Neural cell (in vitro differentiated cells): ENCODE data around the gene DNAAF5. TPM values are rescaled to one million over a fixed set of nuclear protein-coding genes. Genes with fewer than 3 reads are reported as not detected.

Experiments used
- H2AFZ ChIP-seq: fragments of 200-600, 300-800 bp; sonication (generic), shearing (Covaris generic); 2 replicates; pipeline ENCODE4 v1.6.0; 2014; ENCODE audit warnings: low read depth, mild to moderate bottlenecking, antibody characterized with exemption, low read length, moderate library complexity
- H3F3A ChIP-seq: fragments of 200-600 bp; shearing (Covaris generic); 2 replicates; pipeline ENCODE4 v1.6.1; 2016; ENCODE audit warnings: mild to moderate bottlenecking, moderate library complexity, mixed read lengths, antibody characterized with exemption, low read length; ENCODE audit not compliant: insufficient read depth, poor library complexity, severe bottlenecking
- H3K27ac ChIP-seq: fragments of 200-600, 300-800 bp; sonication (generic), shearing (Covaris generic); 2 replicates; pipeline ENCODE4 v1.5.1; 2014; ENCODE audit warnings: mild to moderate bottlenecking, low read length, moderate library complexity
- H3K27me3 ChIP-seq: fragments of 300-800, 200-600 bp; sonication (generic), shearing (Covaris generic); 2 replicates; pipeline ENCODE4 v1.6.0; 2014; ENCODE audit warnings: mild to moderate bottlenecking, low read depth, low read length, moderate library complexity; ENCODE audit not compliant: insufficient read depth
- H3K36me3 ChIP-seq: fragments of 300-800, 200-600 bp; sonication (generic), shearing (Covaris generic); 2 replicates; pipeline ENCODE4 v1.5.1; 2014; ENCODE audit warnings: mild to moderate bottlenecking, antibody characterized with exemption, low read length, moderate library complexity; ENCODE audit not compliant: insufficient read depth
- H3K4me2 ChIP-seq: fragments of 300-800, 200-600 bp; sonication (generic), shearing (Covaris generic); 2 replicates; pipeline ENCODE4 v1.6.0; 2014; ENCODE audit warnings: mild to moderate bottlenecking, low read length
- H3K4me3 ChIP-seq: fragments of 300-800, 200-600 bp; sonication (generic), shearing (Covaris generic); 2 replicates; pipeline ENCODE4 v1.5.1; 2014; ENCODE audit warnings: mild to moderate bottlenecking, low read length, moderate library complexity
- H3K79me2 ChIP-seq: fragments of 200-600 bp; shearing (Covaris generic); replicated peaks from 2 replicates; pipeline ENCODE4 v1.6.0; 2014; ENCODE audit warnings: mild to moderate bottlenecking, low read length, moderate library complexity; ENCODE audit not compliant: insufficient read depth
- H3K9ac ChIP-seq: fragments of 300-800, 200-600 bp; sonication (generic), shearing (Covaris generic); 2 replicates; pipeline ENCODE4 v1.6.1; 2016; ENCODE audit warnings: mild to moderate bottlenecking, low read length, mixed read lengths
- H3K9me2 ChIP-seq: fragments of 200-600 bp; shearing (Covaris generic); 2 replicates; pipeline ENCODE4 v1.6.1; 2016; ENCODE audit warnings: mild to moderate bottlenecking, low read length, mixed read lengths; ENCODE audit not compliant: insufficient read depth
- H3K9me3 ChIP-seq: fragments of 200-600, 300-800 bp; sonication (generic), shearing (Covaris generic); 2 replicates; pipeline ENCODE4 v1.6.1; 2016; ENCODE audit warnings: mild to moderate bottlenecking, mixed run types, low read length, moderate library complexity, mixed read lengths
- H4K20me1 ChIP-seq: fragments of 200-600 bp; shearing (Covaris generic); 2 replicates; pipeline ENCODE4 v1.6.1; 2016; ENCODE audit warnings: mild to moderate bottlenecking, mixed run types; ENCODE audit not compliant: insufficient read depth
- CTCF ChIP-seq: fragments of 450-650 bp; IDR thresholded peaks from 2 replicates; pipeline ENCODE4 v1.5.1; 2014; ENCODE audit warnings: antibody characterized with exemption, mild to moderate bottlenecking, moderate library complexity; ENCODE audit not compliant: poor library complexity, severe bottlenecking
- EP300 ChIP-seq: fragments of 450-650 bp; conservative IDR thresholded peaks from 2 replicates; pipeline ENCODE4 v1.6.1; 2014; ENCODE audit warnings: antibody characterized with exemption, mild to moderate bottlenecking, moderate library complexity; ENCODE audit not compliant: poor library complexity, severe bottlenecking
- EZH2 ChIP-seq: fragments of 200-600, 300-800 bp; shearing (Covaris generic), sonication (generic); IDR thresholded peaks from 2 replicates; pipeline ENCODE4 v1.6.1; 2014; ENCODE audit warnings: antibody characterized with exemption, low read length, borderline replicate concordance, mild to moderate bottlenecking; ENCODE audit not compliant: insufficient read depth, poor library complexity, severe bottlenecking
- MXI1 ChIP-seq: fragments of 450-650 bp; conservative IDR thresholded peaks from 2 replicates; pipeline ENCODE4 v1.6.1; 2014; ENCODE audit warnings: antibody characterized with exemption, mild to moderate bottlenecking; ENCODE audit not compliant: poor library complexity, severe bottlenecking
- POLR2AphosphoS5 ChIP-seq: IDR thresholded peaks from 2 replicates; pipeline ENCODE4 v1.6.1; 2012
- RAD21 ChIP-seq: fragments of 450-650 bp; conservative IDR thresholded peaks from 2 replicates; pipeline ENCODE4 v1.6.1; 2014; ENCODE audit warnings: antibody characterized with exemption, mild to moderate bottlenecking, moderate library complexity
- REST ChIP-seq: IDR thresholded peaks from 2 replicates; pipeline ENCODE4 v1.6.1; 2012; ENCODE audit warnings: borderline replicate concordance
- SMC3 ChIP-seq: fragments of 450-650 bp; conservative IDR thresholded peaks from 2 replicates; pipeline ENCODE4 v1.6.1; 2014; ENCODE audit warnings: antibody characterized with exemption, mild to moderate bottlenecking, moderate library complexity; ENCODE audit not compliant: poor library complexity
- TAF1 ChIP-seq: IDR thresholded peaks from 2 replicates; pipeline ENCODE4 v1.6.1; 2012; ENCODE audit warnings: low read depth
- polyA plus RNA-seq: library from polyadenylated mRNA; depleted of rRNA; stranded (reverse); fragments of >200 nt; gene quantifications from 2 replicates; pipeline ENCODE4 v1.2.3, GENCODE V29; 2014

Gene DNAAF5
- polyA plus RNA-seq, 1 donor from 2014 or later = 5.3 TPM

GRCh38 chr7:696812-697551, 29.5 kb upstream of the DNAAF5 start:
- no peak for TF ChIP-seq MXI1
- no peak for TF ChIP-seq TAF1
- no peak for TF ChIP-seq EZH2
- no peaks in the 10 kb centered on the region for H3F3A ChIP-seq
- no peak overlapping the region for H3K4me3 ChIP-seq
- no peaks in the 10 kb centered on the region for H3K79me2 ChIP-seq
- no peaks in the 10 kb centered on the region for H3K36me3 ChIP-seq
- H3K9me2 ChIP-seq = no peaks in the 10 kb centered on the region
- H2AFZ ChIP-seq = no peak overlapping the region
- H3K9me3 ChIP-seq = no peaks in the 10 kb centered on the region
- no peak overlapping the region for H3K9ac ChIP-seq
- no peak overlapping the region for H3K4me2 ChIP-seq
- H4K20me1 ChIP-seq = no peaks in the 10 kb centered on the region
- H3K27me3 ChIP-seq = no peaks in the 10 kb centered on the region
- no peak overlapping the region for H3K27ac ChIP-seq

- H3K27ac ChIP-seq = no peak overlapping the region
- no peak overlapping the region for H3K9ac ChIP-seq
- no peaks in the 10 kb centered on the region for H3K36me3 ChIP-seq
- no peaks in the 10 kb centered on the region for H3K9me2 ChIP-seq
- no peaks in the 10 kb centered on the region for H3K79me2 ChIP-seq
- TF ChIP-seq CTCF (no peak), EZH2 (no peak), REST (no peak), EP300 (no peak), SMC3 (no peak), MXI1 (no peak), POLR2AphosphoS5 (no peak), TAF1 (no peak), RAD21 (no peak)
- H3K9me3 ChIP-seq = no peaks in the 10 kb centered on the region
- H3K27me3 ChIP-seq = no peaks in the 10 kb centered on the region
- H3K4me2 ChIP-seq = no peak overlapping the region
- no peaks in the 10 kb centered on the region for H3F3A ChIP-seq
- no peaks in the 10 kb centered on the region for H4K20me1 ChIP-seq
- H3K4me3 ChIP-seq = no peak overlapping the region
- no peak overlapping the region for H2AFZ ChIP-seq
These were observed 27.7 kb upstream of the DNAAF5 start for GRCh38 chr7:698515-699475.
